HUES64 (cell line): ENCODE measurements around the gene TWF2.

ENCODE experiments used
- H3K27ac ChIP-seq: 2 replicates; pipeline ENCODE4 v1.7.0; 2013; ENCODE audit warnings: low read depth, low read length, inconsistent platforms
- H3K27me3 ChIP-seq: 2 replicates; pipeline ENCODE4 v1.6.1; 2013; ENCODE audit warnings: mild to moderate bottlenecking, low read length; ENCODE audit not compliant: insufficient read depth
- H3K36me3 ChIP-seq: 2 replicates; pipeline ENCODE4 v1.6.1; 2013; ENCODE audit warnings: mild to moderate bottlenecking, low read length; ENCODE audit not compliant: insufficient read depth
- H3K4me1 ChIP-seq: 2 replicates; pipeline ENCODE4 v1.6.1; 2013; ENCODE audit warnings: mild to moderate bottlenecking, low read length, moderate library complexity; ENCODE audit not compliant: insufficient read depth
- H3K4me3 ChIP-seq: 2 replicates; pipeline ENCODE4 v1.5.1; 2013; ENCODE audit warnings: mild to moderate bottlenecking, low read length, moderate library complexity
- H3K9ac ChIP-seq: 2 replicates; pipeline ENCODE4 v1.6.1; 2013; ENCODE audit warnings: mild to moderate bottlenecking, low read depth, low read length
- H3K9me3 ChIP-seq: 2 replicates; pipeline ENCODE4 v1.6.1; 2013; ENCODE audit warnings: low read depth, low read length; ENCODE audit not compliant: insufficient read depth
- WGBS: fragments of 150-250, 120-280 bp; methylation state at CpG from one replicate; pipeline ENCODE4 v1.1.7; 2013; ENCODE audit warnings: missing lambda C conversion rate; 5-methylcytosine and 5-hydroxymethylcytosine counted together

The TWF2 gene

DNA sequence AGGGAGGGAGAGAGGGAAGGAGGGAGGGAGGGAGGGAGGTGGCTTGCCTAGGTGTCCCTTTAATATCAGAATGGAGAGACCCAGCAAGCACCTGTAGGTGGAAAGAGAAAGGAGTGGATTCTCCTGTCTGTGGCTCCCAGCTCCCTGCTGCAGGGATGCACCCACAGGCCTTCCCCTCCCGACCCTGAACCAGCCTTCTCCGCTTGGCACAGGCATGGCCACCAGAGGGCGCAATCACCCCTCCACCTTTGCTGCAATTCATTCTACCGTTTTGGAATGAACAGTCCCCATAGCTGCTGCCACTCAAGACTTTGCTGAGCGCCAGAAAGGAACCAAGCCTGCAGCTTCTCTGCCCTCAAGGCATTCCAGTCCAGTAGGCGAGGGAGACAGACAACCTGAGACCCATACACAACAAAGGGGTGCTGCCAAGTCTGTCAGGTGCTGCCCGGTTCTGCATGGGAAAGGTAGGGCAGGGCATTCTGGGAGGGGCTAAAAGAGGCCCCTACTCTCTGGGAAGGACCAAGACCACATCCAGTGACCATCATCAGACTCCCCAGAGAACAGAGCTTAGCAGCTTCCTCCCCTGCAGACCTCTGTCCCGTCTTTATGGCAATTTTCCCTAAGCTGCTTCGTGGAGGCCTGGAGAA, 18.5 kb downstream of the TWF2 start:
- Histone ChIP-seq H3K9ac (no peak overlapping the region), H3K4me3 (no peak overlapping the region), H3K4me1 (no peaks in the 10 kb centered on the region), H3K27ac (no peak overlapping the region), H3K27me3 (no peaks in the 10 kb centered on the region), H3K9me3 (no peaks in the 10 kb centered on the region), H3K36me3 (no peaks in the 10 kb centered on the region; the same call in 1 of the 2 replicates)
- WGBS: 28% methylated on average over 9 of the region's 9 CpGs

DNA sequence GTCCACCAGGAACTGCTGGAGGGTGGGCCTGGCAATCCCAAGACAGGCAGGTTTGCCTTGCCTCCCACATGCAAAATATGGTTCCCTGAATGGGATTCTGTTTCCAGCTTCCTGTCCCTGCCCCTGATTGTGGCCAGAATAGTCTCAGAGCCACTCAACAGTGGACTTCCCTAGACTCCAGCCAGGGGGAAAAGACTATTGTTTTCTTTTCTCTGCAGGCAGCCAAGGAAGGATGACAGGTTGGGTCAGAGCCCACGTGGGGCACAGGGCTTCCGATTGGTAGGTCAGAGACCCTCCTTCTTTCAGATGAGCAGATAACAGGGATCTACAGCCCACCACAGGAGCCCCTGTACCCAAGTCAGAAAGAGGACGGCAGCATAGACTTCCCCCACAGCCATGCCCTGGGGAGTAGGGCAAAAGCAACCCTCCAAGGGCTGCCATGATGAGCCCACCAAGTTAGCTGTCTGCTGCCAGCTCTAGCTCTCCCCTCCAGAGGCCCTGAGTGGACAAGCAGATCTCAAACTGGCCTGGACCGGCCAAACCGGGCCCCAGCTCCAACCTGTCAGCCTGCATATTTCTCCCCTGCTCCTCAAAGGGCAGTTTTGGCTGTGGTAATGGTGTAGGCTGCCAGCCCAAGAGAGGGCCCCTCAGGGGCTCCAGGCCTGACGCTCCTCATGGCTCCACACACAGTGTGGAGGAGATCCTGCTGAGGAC, 19.9 kb downstream of the TWF2 start:
- WGBS: 68% methylated on average over 6 of the region's 6 CpGs
- no peak overlapping the region for H3K27ac ChIP-seq
- no peaks in the 10 kb centered on the region for H3K9me3 ChIP-seq
- no peak overlapping the region for H3K4me3 ChIP-seq
- H3K27me3 ChIP-seq: no peaks in the 10 kb centered on the region
- H3K36me3 ChIP-seq: peaks cover 13% of the 10 kb centered on the region
- no peaks in the 10 kb centered on the region for H3K4me1 ChIP-seq
- H3K9ac ChIP-seq: no peak overlapping the region

DNA sequence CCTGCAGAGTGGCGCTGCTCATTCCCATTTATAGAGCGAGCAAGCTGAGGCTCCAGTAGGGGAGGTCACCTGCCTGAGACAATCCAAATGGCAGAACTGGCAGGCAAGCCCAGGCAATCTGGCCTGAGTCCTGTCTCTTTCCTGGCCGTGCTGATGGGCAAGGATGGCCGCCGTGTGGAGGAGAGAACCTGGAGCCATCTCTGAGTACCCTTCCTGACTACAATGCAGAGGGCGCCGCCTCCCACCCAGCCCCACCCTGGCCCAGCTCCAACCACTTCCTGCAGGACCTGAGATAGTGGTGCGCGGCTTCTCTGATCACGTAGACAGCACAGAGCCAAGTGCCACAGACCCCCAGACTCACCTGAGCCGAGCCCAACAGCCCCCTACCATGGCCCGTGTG, 20.5 kb downstream of the TWF2 start:
- Histone ChIP-seq H3K9ac (no peak overlapping the region), H3K4me3 (no peak overlapping the region), H3K4me1 (no peaks in the 10 kb centered on the region), H3K36me3 (peaks cover 19% of the 10 kb centered on the region), H3K27me3 (no peaks in the 10 kb centered on the region), H3K9me3 (no peaks in the 10 kb centered on the region), H3K27ac (no peak overlapping the region)
- WGBS: 88% methylated on average over 12 of the region's 12 CpGs

DNA sequence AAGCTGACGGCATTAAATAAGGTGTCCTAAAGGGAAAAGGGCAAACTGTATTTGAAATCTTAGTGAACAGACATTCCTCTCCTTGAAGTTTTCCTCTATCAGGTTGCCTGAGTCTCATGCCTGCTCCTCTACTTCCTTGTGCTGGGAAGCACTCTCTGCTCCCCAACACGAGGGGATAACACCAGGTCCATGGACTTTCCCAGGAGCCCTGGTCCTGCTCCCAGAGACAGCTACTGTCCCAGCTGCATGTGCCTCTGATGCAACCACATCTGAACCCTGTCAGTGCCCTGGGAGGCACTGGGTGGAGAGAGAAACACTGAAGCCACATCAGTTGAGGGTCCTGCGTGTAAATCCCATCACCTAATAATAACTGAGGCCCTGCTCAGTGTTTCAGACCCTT, 20.9 kb downstream of the TWF2 start:
- Histone ChIP-seq H3K9ac (no peak overlapping the region), H3K27me3 (no peaks in the 10 kb centered on the region), H3K4me3 (no peak overlapping the region), H3K4me1 (no peaks in the 10 kb centered on the region), H3K27ac (no peak overlapping the region), H3K36me3 (peaks cover 23% of the 10 kb centered on the region), H3K9me3 (no peaks in the 10 kb centered on the region)
- 91% methylated on average over 3 of the region's 3 CpGs for WGBS

DNA sequence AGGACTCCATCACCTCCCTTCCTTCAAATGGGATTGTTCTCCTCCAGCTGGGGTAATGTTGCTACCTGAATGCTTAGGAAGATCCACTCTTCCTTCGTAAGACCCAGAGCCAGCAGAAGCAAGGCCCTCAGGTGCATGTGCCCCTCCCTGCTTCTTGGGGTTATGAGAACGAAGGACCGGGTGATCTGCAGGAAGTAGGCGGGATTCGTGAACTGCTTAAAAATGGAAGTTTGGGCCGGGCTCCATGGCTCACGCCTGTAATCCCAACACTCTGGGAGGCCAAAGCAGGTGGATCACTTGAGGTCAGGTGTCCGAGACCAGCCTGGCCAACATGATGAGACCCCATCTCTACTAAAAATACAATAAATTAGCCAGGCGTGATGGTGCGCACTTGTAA, 21.6 kb downstream of the TWF2 start:
- H3K4me1 ChIP-seq: no peaks in the 10 kb centered on the region
- no peaks in the 10 kb centered on the region for H3K27me3 ChIP-seq
- no peak overlapping the region for H3K9ac ChIP-seq
- H3K4me3 ChIP-seq: no peak overlapping the region
- no peaks in the 10 kb centered on the region for H3K9me3 ChIP-seq
- WGBS: 88% methylated on average over 10 of the region's 10 CpGs
- H3K27ac ChIP-seq: no peak overlapping the region
- H3K36me3 ChIP-seq: peaks cover 28% of the 10 kb centered on the region

DNA sequence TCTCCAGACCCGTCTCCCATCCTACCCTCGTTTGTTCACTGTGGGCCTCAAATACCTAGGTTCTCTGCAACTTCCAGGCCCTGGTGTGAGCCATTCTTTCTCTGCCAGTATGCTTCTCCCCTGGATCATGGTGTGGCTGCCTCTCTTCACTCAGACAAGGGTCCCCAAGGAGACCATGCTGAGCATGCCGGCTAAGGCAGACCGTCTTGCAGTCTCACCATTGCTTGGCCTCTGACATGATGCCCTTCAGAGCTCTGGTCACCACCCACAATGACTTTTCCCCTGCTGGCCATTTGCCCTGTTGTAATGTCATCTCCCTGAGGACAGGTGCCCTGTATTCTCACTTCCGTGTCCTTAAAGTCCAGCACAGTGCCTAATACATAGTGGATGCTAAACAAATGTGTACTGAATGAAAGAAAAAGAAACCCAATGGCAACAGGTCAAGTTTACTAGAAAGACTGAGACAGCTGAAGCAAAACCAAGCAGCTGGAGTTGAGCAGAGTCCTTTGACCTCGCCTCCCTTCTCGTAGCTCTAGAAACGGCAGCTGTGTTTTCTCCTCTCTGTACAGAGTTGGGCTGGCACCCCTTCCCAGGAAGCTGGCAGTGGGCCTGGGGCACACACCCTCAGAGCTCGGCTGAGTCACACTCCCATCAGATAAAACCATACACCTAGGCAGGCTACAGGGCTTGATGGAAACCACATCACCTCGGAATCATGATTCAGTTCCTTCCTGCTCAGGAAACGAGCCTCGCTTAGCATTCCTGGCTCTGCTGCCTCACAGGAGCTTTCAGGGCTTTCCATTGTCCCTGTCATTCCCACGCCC, 22.2 kb downstream of the TWF2 start:
- Histone ChIP-seq H3K27ac (no peak overlapping the region), H3K4me3 (no peak overlapping the region), H3K36me3 (peaks cover 34% of the 10 kb centered on the region), H3K9me3 (no peaks in the 10 kb centered on the region), H3K9ac (no peak overlapping the region), H3K4me1 (no peaks in the 10 kb centered on the region), H3K27me3 (no peaks in the 10 kb centered on the region)
- 87% methylated on average over 13 of the region's 13 CpGs for WGBS

DNA sequence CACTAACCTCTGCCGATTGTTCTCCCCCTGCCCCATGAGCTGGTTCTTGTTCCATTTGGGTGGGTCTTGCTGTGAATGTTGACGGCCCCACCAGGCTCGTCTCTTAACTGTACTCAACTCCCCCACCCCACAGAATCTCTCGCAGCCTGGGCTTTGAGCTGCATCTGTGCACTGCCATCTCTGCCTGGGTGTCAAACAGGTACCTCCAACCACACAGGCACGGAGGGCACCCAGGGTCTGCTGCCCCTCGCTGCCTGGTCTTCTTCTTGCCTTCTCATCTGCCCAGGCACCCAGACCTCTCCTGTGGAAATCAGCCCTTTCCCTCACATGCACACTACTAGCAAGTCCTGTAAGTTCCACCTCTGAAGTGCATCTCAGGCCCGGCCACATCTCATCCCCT, 23.6 kb downstream of the TWF2 start:
- no peaks in the 10 kb centered on the region for H3K4me1 ChIP-seq
- no peak overlapping the region for H3K4me3 ChIP-seq

DNA sequence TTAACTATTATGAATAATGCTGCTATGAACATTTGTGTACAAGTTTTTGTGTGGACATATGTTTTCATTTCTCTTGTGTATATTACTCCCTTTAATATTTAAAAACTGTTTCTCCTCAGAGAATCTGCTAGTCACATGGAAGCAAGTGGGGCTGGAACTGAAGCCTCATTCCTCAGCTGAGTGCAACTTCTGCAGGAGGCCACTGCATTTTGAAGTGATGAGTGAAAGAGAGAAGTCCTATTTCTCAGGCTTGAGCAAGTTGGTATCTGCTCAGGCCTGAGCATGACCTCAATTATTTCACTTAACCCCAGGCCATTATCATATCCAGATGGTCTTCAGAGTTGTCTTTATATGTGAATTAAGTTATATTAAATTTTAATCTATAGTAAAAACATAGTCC, 25.1 kb downstream of the TWF2 start:
- Histone ChIP-seq H3K27me3 (no peaks in the 10 kb centered on the region), H3K4me1 (no peaks in the 10 kb centered on the region), H3K9ac (no peak overlapping the region), H3K9me3 (no peaks in the 10 kb centered on the region), H3K27ac (no peak overlapping the region), H3K36me3 (peaks cover 62% of the 10 kb centered on the region), H3K4me3 (no peak overlapping the region)

More for the DNA sequence above, 23.6 kb downstream of the TWF2 start:
- WGBS: 98% methylated on average over 7 of the region's 7 CpGs
- peaks cover 48% of the 10 kb centered on the region for H3K36me3 ChIP-seq
- no peak overlapping the region for H3K9ac ChIP-seq
- no peaks in the 10 kb centered on the region for H3K27me3 ChIP-seq
- H3K27ac ChIP-seq: no peak overlapping the region
- no peaks in the 10 kb centered on the region for H3K9me3 ChIP-seq

DNA sequence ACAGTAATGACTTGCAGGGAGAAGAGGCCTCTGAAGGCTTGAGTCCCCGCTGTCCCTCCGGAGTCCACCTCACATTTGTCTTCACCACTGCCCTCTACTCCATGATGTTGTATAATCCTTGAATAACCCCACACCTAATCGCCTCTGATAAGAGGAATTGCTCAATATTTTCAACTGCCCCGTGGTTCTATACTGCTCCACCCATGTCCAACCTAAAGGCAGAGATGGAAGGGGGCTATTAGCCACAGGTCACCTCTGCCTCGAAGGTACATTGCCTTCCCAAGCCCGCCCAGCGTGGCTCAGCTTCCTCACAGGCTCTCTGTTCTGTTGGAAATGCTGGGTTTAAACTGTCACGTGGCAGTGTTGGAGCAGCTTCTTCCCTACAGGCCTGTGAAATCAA, 26.0 kb downstream of the TWF2 start:
- Histone ChIP-seq H3K27me3 (no peaks in the 10 kb centered on the region), H3K9ac (no peak overlapping the region), H3K36me3 (peaks cover 71% of the 10 kb centered on the region), H3K9me3 (no peaks in the 10 kb centered on the region), H3K27ac (no peak overlapping the region), H3K4me1 (no peaks in the 10 kb centered on the region), H3K4me3 (no peak overlapping the region)
- WGBS: 82% methylated on average over 8 of the region's 8 CpGs

DNA sequence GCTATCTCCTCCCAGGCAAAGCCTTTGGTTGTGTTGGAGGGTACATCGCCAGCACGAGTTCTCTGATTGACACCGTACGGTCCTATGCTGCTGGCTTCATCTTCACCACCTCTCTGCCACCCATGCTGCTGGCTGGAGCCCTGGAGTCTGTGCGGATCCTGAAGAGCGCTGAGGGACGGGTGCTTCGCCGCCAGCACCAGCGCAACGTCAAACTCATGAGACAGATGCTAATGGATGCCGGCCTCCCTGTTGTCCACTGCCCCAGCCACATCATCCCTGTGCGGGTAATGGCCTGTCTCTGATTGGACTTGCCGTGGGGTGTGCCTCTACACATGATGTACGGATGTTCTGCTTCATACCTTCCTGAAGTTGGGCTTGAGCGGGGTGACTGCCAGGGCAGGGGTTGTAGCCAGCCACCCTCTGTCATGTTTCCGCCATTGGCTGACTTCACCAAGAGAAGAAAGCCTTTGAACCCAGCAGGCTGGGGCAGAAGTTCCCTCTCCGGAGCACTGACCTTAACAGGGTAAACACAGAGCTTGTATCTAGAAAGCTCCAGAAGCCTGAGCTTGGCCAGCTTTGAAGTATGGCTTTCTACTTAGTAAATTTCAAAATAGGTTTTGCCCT, 27.6 kb downstream of the TWF2 start:
- WGBS: 95% methylated on average over 18 of the region's 18 CpGs
- no peak overlapping the region for H3K4me3 ChIP-seq
- H3K36me3 ChIP-seq: peaks cover 85% of the 10 kb centered on the region
- H3K9me3 ChIP-seq: no peaks in the 10 kb centered on the region
- no peak overlapping the region for H3K9ac ChIP-seq
- no peak overlapping the region for H3K27ac ChIP-seq
- H3K4me1 ChIP-seq: no peaks in the 10 kb centered on the region
- no peaks in the 10 kb centered on the region for H3K27me3 ChIP-seq

DNA sequence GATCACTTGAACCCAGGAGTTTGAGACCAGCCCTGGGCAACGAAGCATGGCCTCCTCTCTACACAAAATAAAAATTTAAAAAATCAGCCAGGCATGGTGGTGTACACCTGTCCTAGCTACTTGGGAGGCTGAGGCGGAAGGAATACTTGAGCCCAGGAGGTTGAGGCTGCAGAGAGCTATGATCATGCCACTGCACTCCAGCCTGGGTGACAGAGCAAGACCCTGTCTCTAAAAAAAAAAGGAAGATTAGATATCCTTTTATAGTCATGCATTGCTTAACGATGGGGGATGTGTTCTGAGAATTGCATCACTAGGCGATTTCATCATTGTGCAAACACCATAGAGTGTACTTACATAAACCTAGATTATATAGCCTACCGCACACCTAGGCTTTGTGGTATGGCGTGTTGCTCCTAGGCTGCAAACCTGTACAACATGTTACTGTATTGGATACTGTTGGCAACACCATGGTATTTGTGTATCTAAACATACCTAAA, 28.4 kb downstream of the TWF2 start:
- no peaks in the 10 kb centered on the region for H3K4me1 ChIP-seq
- peaks cover 93% of the 10 kb centered on the region for H3K36me3 ChIP-seq
- no peak overlapping the region for H3K9ac ChIP-seq
- H3K4me3 ChIP-seq: no peak overlapping the region
- no peaks in the 10 kb centered on the region for H3K9me3 ChIP-seq
- WGBS: 95% methylated on average over 5 of the region's 6 CpGs
- no peak overlapping the region for H3K27ac ChIP-seq
- H3K27me3 ChIP-seq: no peaks in the 10 kb centered on the region
